GM18507 (cell line): Measurements from ENCODE around the gene DCLK1.
"Not testable (repeated sequence)": the region's sequence is repeated elsewhere in the genome, so short reads cannot be mapped to it uniquely, and the experiment has no call there.

Experiments
- DNase-seq: peaks from one replicate; pipeline ENCODE4 v3.0.0; 2011; ENCODE audit warnings: low read depth; ENCODE audit not compliant: insufficient read length; ENCODE audit errors: extremely low spot score
- FAIRE-seq: peaks from 2 replicates; lab custom pipeline; 2011; peaks lifted over from hg19 to GRCh38; lab: Jason Lieb, UNC

DCLK1 gene

DNA sequence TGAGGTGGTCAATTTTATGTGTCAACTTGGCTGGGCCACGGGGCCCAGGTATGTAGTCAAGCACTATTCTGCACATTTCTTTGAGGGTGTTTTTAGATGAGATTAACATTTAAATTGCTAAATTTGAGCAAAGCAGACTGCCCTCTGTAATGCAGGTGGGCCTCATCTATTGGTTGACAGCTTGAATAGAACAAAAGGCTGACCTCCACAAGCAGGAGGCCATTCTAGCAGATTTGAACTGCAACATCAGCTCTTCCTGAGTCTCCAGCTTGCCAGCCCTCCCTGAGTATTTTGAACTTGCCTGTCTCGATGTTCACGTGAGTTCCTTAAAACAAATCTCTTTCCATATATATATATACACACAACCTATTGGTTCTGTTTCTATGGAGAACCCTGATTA, 134.8 kb downstream of the DCLK1 start:
- DNase-seq (no peak), FAIRE-seq (no peak)

DNA sequence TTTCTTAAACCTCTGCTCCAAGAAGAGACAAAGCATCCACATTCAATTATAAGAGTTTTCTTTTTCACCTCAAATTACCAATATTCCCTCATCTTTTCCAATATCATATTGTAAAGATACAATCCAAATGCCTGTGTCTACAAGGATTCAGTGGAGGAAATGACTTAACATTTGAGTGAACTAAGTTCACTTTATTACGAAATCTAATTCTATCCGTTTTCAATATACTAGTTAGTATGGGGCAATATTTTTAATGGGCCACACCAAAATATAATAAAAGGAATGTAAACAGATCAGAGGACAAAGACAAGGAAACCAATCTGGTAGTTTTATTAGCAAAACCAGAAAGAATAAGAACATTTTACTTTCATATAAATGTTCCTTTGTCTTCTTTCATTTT, 136.0 kb downstream of the DCLK1 start:
- FAIRE-seq (no peak), DNase-seq (no peak)

DNA sequence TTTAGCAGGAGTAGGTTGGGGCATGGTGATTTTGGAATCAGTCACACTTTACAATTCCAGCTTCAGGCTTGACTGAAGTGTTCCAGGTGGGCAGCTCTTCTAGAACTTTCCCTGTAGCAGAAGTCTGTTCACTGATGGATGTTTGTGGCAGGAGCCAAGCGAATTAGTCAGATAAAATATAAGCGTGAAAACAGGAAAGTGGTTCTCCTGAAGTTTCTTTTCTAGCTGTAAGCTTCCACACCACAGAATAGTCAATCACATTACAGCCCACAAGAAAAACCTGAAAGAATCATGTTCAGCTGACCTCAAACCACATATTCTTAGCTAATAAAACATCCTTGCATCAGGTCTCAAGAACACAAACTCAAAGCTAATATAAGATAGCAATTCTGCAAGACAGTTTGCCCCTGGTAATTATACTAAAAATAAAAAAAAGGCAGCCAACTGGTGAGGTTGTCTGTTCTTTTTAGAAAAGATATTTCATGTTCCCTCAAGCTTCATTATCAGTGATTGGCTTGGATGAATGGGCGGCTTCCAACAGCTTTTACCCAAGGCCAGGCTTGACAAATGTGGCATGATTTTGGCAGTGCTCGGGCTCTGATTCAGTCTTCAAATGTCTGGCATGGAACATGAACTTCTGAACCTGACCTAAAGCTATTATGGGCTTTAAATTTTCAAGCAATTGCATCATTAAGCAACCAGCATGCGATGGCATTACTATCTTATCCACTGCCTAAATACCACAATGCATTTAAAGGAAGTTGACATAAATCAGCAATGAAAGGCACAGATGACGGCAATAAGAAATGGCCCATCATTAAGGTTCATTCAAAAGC, 136.8 kb downstream of the DCLK1 start:
- DNase-seq: no peak
- FAIRE-seq: no peak

DNA sequence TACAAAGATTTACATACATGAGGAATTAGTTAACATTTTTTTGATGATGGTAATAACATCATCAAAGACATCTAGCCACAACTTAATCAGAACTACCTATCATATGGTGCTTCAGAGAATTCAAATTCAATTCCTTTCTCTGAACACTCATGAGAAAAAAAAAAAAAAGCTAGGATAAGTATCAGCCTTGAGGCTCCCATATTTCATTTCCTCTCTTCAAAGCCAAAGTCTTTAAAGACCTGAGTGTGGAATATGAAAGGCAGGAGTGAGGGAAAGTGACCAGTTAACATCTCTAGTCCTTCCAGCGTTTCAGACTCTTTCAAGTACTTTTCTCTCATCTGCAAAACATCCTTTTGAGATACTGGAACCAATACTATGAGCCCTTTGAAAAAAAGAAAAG, 137.5 kb downstream of the DCLK1 start:
- FAIRE-seq (no peak), DNase-seq (no peak)

DNA sequence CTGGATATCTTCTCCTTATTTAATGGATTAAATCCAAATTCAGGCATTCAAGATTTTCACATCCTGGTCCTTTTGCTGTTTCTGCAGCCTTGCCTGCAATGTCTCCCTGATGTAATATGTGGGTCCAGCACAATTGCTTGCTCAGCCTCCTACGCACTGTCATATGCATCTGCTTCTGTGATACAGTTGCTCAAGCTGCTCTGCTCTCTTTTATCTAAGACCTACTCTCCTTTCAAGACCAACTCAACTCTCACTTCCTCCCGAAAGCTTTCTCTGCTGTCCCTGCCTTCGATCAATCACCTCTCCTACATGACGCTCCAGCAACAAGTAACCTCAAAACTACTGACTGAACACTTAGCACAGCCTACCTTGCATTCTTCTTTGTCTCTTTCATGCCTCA, 138.2 kb downstream of the DCLK1 start:
- DNase-seq (no peak), FAIRE-seq (no peak)

DNA sequence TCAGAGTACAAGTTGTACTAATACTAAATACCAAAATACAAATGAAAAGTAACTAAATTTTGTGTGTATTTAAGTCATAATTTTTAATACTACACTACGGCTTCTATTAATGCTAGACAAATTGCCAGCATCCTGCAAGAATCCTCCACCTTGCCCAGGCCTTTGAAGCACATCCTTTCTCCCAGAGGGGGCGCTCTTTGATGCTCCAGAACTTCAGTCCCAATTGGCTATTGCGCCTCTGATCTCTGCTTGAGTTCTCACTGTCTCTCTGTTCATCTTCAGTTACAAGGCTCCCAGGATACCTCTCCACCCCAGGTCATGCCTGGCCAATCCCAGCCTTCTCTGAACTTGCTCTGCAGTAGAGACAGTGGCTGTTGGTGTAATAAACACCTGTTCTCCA, 141.0 kb downstream of the DCLK1 start:
- no peak for FAIRE-seq
- DNase-seq: no peak

DNA sequence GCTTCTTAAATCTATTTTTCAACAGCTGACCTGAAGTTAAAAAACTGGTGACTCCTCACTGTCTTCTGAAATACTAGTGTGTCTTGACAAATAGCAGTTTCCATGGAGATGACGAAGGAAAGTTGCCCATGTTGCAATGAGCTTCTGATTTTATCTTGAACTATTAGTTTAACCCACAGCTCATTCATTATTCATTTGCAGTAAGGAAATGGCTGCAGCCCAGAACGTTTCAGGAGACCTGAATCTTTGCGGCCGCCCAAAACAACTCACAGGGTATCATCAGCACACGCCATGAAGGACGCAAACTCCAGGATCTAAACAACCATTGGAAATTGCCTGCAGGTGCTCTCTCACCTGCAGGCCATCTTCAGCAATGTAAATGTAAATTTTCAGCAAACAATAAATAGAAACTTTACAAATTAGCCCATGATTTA, 142.5 kb downstream of the DCLK1 start:
- DNase-seq (no peak), FAIRE-seq (no peak)

DNA sequence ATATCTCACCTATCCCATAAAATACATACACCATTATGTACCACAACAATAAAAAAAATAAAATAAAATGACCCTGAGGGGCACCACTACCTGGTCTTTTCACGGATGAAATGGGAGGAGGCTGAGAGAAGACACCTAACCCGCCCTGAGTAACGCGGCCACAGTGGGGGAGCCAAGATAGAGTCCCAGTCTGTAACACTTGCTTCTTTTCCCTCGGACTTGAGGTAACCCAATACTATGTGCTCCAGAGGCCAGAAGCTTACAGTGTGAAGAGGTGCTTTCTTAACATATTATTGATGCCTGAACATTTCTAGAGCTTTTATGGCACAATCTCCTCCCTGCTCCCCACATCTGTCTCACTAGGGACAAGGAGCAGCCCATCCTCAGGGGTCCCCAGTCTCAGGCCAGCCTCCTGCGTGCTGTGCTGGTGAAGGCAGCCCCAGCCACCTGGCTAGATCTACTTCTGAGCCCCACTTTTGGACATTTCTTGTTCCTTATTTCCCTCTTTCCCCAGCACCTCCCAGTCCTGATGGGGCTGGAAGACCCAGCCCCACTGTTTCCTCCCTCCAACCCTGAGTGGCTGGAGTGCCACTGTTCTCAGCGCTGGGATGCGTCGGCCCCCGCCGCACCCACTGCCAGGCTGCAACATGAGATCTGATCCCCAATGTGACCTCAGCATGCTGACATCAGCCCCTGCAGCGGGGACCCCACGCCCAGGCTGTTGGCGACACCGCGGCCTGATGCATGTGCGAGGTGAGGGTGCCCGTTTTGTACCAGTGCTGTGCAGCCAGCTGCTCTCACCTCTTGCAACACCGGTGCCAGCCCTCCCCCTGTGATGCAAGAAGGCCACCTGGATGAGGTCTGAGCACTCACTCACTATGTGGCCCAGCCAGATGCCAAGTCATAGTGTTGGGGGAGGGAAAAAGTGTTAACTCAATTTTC, 143.3 kb downstream of the DCLK1 start:
- DNase-seq: no peak
- FAIRE-seq: no peak

DNA sequence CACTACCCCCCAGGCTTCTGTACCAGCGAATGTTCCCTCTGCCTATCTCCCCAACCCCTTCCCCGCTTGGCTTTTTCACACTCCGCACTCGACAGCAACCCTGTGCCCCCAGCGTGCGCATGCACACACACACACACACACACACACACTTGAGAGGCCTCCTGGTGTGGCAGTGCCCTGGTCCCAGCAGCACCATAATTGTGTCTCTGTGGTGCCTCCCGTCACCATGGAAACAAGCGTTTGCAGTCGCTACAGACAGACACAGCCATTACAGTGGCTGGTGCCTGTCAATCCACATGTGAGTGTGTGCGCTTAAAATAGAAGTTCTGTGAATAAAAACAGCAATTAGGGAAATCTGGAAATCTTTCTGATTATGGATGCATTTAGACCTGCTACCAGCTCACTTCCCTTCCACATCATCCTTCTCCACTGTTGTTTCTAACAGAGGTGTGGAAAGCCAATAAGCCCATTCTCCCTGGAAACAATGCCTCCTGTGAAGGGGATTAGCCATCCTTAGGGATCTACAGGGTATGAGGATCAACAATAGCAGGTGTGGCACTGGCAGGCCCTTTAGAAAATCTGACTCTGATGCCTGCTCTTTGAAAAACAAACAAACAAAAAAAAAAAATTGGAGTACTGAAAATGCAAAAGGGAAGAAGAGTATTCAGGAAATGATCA, 146.3 kb downstream of the DCLK1 start:
- FAIRE-seq: no peak
- no peak for DNase-seq

DNA sequence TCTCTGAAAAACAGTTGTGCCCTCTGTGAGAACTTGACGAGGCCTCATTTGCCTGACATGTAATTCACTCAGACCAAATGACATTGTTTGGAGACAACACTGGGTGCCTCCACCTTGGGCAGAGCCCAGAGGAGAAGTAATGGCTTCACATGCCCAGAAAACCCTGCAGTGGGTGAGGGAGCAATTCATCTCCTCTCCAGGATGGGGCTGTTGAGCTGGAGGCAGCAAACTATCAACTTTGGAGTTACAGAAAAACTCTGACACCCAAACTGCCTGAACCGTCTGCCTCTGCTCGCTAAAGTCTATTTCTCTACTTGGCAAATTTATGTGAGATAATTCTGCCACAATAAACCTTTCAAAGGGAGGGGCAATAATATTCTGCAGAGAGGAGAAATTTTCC, 146.9 kb downstream of the DCLK1 start:
- no peak for DNase-seq
- no peak for FAIRE-seq

DNA sequence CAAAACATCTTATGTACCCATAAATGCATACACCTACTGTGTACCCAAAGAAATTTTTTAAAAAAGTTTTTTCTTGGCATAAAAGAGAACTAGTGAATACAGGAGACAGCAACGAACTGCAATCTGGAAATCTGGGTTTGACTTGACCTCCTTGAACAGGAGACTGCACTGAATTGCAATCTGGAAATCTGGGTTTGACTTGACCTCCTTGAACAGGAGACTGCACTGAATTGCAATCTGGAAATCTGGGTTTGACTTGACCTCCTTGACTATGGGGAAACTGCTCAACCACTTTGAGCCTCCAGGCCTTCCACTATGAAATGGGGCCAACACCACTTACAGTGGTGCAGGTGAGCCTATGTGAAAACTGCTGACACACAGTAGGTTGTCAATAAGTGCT, 147.5 kb downstream of the DCLK1 start:
- FAIRE-seq, DNase-seq: not testable (repeated sequence)

DNA sequence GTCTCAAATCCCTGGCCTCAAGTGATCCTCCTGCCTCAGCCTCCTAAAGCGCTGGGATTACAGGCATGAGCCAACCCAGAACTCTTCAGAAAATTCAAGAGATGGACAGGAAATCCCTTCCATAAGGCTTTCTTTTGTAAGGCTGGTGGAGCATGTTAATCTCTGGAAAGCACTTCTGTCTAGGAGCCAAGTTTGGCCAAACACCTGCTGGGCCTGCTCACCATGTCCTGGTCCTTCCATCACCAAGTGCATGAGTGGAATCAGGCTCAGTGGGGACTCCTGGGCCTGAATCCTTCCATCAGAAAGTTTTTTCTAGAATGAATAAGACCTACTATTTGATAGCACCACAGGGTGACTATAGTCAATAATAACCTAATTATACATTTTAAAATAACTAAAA, 148.0 kb downstream of the DCLK1 start:
- FAIRE-seq (no peak), DNase-seq (no peak)

DNA sequence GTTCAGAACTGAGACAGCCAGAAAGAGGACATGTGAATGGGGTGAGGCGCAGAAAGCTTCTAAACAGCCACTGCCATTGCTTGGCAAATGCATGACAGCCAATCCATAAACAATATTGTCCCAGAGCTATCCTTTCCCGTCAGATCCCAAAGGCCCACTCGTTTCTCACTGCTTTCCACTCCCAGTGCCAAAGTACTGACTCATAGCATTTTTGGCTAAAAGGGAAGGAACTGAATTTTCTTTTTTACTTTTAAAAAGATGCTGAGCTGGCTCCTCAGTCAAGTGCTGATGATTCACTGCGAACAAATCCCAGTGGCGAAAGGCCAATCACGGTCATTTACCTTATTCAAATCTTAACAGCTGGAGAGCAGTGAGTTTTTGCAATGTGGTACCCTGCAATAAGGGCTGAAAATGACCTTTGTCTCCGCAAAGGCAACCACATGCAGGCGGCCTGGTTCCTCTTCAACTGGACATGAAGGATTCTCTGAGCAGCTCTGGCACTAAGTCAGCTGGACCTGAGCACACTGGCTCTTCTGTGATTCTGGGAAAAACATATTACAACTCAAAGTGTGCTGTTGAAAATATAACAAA, 151.7 kb downstream of the DCLK1 start:
- no peak for FAIRE-seq
- DNase-seq: no peak

DNA sequence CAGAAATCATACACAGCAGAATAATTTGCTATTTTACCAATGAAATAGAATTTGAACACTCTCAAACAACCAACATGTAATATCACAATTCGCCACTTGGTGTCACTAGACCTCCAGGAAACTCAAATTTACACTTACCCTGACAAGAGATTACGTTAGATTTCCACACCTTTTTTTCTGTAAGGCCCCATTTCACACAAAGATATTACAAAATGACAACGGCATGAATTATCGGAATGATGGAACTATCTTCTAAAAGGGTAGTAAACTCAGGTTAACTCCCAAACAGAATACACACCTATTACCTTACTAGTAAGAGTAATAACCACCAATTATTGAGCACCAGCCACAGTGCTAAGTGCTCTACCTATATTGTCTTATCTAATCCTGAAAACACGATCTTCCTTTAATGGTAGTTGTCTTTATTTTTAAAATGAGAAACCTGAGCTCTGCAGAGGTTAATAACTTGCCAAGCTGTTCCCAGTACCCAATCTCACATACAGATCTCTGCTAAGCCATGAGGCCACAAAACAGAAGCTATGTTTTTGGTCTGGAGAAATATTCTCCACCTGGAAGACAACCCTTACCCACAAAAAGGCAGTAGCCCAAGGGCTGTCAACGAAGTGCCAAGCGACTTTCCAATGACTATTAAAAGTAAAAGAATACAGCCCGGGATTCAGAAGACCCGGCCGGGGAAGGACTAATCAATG, 152.4 kb downstream of the DCLK1 start:
- FAIRE-seq: peak; percentile 79

DNA sequence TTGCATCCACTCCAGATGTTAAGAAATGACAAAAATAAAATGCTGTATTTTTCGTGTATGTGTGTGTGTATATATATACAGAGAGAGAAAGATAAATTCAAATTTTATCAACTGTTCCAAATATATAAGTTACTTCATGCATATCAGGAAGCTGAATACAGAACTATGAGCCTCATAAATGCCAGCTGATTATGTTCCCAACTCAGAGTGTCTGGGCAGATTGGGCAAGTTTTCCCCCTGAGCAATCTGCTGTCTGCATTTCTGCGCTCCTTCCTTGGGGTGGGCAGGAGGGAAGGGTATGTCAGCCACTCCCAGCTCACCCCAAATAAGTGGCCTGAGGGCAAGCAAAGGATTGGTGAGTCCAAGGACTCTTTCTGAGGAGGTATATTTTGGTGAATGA, 154.1 kb downstream of the DCLK1 start:
- DNase-seq (no peak), FAIRE-seq (no peak)

More for the DNA sequence above, 152.4 kb downstream of the DCLK1 start:
- DNase-seq: no peak

DNA sequence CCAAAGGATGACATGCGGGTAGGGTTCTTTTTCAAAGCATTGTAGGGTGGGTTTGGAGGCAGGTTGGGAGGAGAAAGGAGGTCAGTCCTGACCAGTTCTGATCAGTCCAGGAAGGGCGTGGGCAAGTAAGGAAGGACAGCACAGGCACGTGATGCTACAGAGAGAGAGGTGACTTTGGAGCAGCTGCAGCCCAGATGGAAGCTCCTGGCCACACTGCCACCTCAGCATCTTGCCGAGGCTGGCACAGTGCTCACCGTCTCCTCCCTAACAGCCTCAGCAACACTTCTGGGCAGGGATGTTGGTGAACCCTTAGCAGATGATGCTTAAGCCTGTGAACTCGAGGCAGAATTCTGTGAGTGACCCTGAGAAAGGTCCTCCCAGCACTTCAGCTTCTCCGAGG, 155.1 kb downstream of the DCLK1 start:
- DNase-seq (no peak), FAIRE-seq (no peak)

DNA sequence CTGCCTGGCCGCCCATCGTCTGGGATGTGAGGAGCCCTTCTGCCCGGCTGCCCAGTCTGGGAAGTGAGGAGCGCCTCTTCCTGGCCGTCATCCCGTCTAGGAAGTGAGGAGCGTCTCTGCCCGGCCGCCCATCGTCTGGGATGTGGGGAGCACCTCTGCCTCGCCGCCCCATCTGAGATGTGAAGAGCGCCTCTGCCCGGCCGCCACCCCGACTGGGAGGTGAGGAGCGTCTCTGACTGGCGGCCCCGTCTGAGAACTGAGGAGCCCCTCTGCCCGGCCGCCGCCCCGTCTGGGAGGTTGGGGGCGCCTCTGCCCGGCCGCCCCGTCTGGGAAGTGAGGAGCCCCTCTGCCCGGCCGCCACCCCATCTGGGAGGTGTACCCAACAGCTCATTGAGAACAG, 164.2 kb downstream of the DCLK1 start:
- not testable (repeated sequence) for FAIRE-seq

DNA sequence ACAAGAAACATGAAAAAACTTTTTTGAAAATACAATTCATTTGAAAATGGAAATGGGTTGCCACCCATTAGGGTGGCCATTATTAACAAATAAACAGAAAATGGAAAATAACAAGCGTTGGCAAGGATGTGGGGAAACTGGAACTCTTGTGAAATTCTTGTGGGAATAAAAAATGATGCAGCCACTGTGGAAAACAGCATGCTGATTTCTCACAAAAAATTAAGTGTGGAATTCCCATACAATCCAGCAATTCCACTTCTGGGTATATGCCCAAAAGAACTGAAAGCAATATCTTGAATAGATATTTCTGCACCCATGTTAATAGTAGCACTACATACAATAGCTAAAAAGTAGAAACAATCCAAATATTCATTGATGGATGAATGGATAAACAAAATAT, 165.2 kb downstream of the DCLK1 start:
- FAIRE-seq (no peak), DNase-seq (no peak)

More for the DNA sequence above, 164.2 kb downstream of the DCLK1 start:
- DNase-seq: not testable (repeated sequence)
